HEK293 (cell line): ENCODE data around the gene TRMT61A.

Source experiments
- CTCF ChIA-PET: fragments of 350-600 bp; formaldehyde crosslinking; extraction: SDS; loops from one replicate; lab custom pipeline; 2021; ENCODE audit warnings: antibody characterized with exemption; lab: Yijun Ruan, JAX
- POLR2A ChIA-PET: fragments of 300-600 bp; formaldehyde crosslinking; extraction: SDS; loops from one replicate; lab custom pipeline; 2020; ENCODE audit warnings: antibody characterized with exemption, inconsistent platforms; lab: Yijun Ruan, JAX
- H3K27ac ChIP-seq: fragments of 200-500 bp; sonication (Bioruptor generic); 2 replicates; pipeline ENCODE4 v1.5.1; 2014; ENCODE audit warnings: low read depth, low read length, control low read depth, inconsistent platforms; ENCODE audit errors: extremely low read depth
- H3K36me3 ChIP-seq, 2 experiments: fragments of 200-500 bp in 1 of 2; sonication (Bioruptor generic) in 1 of 2; 1 replicate in 1 of 2; 2 replicates in 1 of 2; pipeline ENCODE4 v1.5.1; 2014 to 2017; ENCODE audit warnings: inconsistent platforms in 2 of 2, low read length in 2 of 2; ENCODE audit not compliant: control insufficient read depth in 2 of 2, insufficient read depth in 1 of 2
- H3K4me1 ChIP-seq: fragments of 200-500 bp; sonication (Bioruptor generic); 2 replicates; pipeline ENCODE4 v1.5.1; 2014; ENCODE audit warnings: mild to moderate bottlenecking, low read length, inconsistent platforms; ENCODE audit not compliant: control insufficient read depth, insufficient read depth
- H3K4me3 ChIP-seq: 2 replicates; pipeline ENCODE4 v1.5.1; 2011; ENCODE audit warnings: low read depth, mild to moderate bottlenecking, control low read depth, low read length, moderate library complexity
- H3K9me3 ChIP-seq: fragments of 200-500 bp; sonication (Bioruptor generic); 2 replicates; pipeline ENCODE4 v1.5.1; 2014; ENCODE audit warnings: low read depth, low read length, inconsistent platforms; ENCODE audit not compliant: control insufficient read depth, insufficient read depth
- GLI2 ChIP-seq: fragments of 450-650 bp; formaldehyde crosslinking; IDR thresholded peaks from 2 replicates; pipeline ENCODE4; 2017; ENCODE audit warnings: missing biosample characterization, missing genetic modification characterization, low read depth, borderline replicate concordance
- IKZF3 ChIP-seq: fragments of 450-650 bp; IDR thresholded peaks from 2 replicates; pipeline ENCODE4 v1.5.0; 2018; ENCODE audit warnings: missing biosample characterization, mild to moderate bottlenecking, missing genetic modification characterization, moderate library complexity
- SCRT2 ChIP-seq: fragments of 450-650 bp; formaldehyde crosslinking; IDR thresholded peaks from 2 replicates; pipeline ENCODE4 v1.5.1; 2016; ENCODE audit warnings: missing biosample characterization, missing genetic modification characterization
- ZFHX2 ChIP-seq: fragments of 450-650 bp; formaldehyde crosslinking; conservative IDR thresholded peaks from 2 replicates; pipeline ENCODE4 v1.5.1; 2016; ENCODE audit warnings: missing biosample characterization, missing genetic modification characterization
- ZNF10 ChIP-seq: fragments of 450-650 bp; formaldehyde crosslinking; IDR thresholded peaks from 2 replicates; pipeline ENCODE4 v1.5.1; 2017; ENCODE audit warnings: missing biosample characterization, missing genetic modification characterization
- ZNF274 ChIP-seq, 2 experiments: fragments of 200-500 bp in 1 of 2; fragments of 450-650 bp in 1 of 2; sonication (Bioruptor generic) in 1 of 2; formaldehyde crosslinking in 1 of 2; IDR thresholded peaks; 2 replicates each; pipeline versions ENCODE4 v1.5.1 to v1.6.1; 2014 to 2016; ENCODE audit warnings: borderline replicate concordance in 1 of 2, inconsistent platforms in 1 of 2, low read length in 1 of 2, missing biosample characterization in 1 of 2, missing genetic modification characterization in 1 of 2
- ZNF629 ChIP-seq: fragments of 450-650 bp; formaldehyde crosslinking; IDR thresholded peaks from 2 replicates; pipeline ENCODE4 v1.5.1; 2017; ENCODE audit warnings: missing biosample characterization, missing genetic modification characterization
- ZNF654 ChIP-seq: fragments of 450-650 bp; formaldehyde crosslinking; IDR thresholded peaks from 2 replicates; pipeline ENCODE4 v1.5.1; 2016; ENCODE audit warnings: low read depth, missing biosample characterization, missing genetic modification characterization
- ZNF76 ChIP-seq: fragments of 450-650 bp; formaldehyde crosslinking; IDR thresholded peaks from 2 replicates; pipeline ENCODE4; 2016; ENCODE audit warnings: low read depth, missing biosample characterization, missing genetic modification characterization, borderline replicate concordance
- ZSCAN30 ChIP-seq: fragments of 450-650 bp; IDR thresholded peaks from 2 replicates; pipeline ENCODE4 v1.5.1; 2018; ENCODE audit warnings: missing biosample characterization, mild to moderate bottlenecking, missing genetic modification characterization, moderate library complexity
- TF ChIP-seq, protein P1 (sequence below): fragments of 450-650 bp; formaldehyde crosslinking; IDR thresholded peaks from 2 replicates; pipeline ENCODE4 v1.5.1; 2017; ENCODE audit warnings: missing biosample characterization, missing genetic modification characterization
- TF ChIP-seq, protein P2 (sequence below): fragments of 450-650 bp; formaldehyde crosslinking; IDR thresholded peaks from 2 replicates; pipeline ENCODE4 v1.5.1; 2016; ENCODE audit warnings: missing biosample characterization, missing genetic modification characterization
- TF ChIP-seq, protein P3 (sequence below): fragments of 450-650 bp; formaldehyde crosslinking; IDR thresholded peaks from 2 replicates; pipeline ENCODE4 v1.5.1; 2016; ENCODE audit warnings: missing biosample characterization, missing genetic modification characterization
- TF ChIP-seq, protein P4 (sequence below): sonication (generic); formaldehyde crosslinking; IDR thresholded peaks from 2 replicates; pipeline ENCODE4 v1.8.1; 2022; ENCODE audit warnings: mild to moderate bottlenecking, moderate library complexity, missing genetic modification reagents
- TF ChIP-seq, protein P5 (sequence below): fragments of 450-650 bp; formaldehyde crosslinking; IDR thresholded peaks from 2 replicates; pipeline ENCODE4 v1.5.1; 2016; ENCODE audit warnings: missing biosample characterization, missing genetic modification characterization
- TF ChIP-seq, protein P6 (sequence below): fragments of 450-650 bp; formaldehyde crosslinking; IDR thresholded peaks from 2 replicates; pipeline ENCODE4; 2016; ENCODE audit warnings: missing biosample characterization, missing genetic modification characterization
- TF ChIP-seq, protein P7 (sequence below): fragments of 450-650 bp; formaldehyde crosslinking; IDR thresholded peaks from 2 replicates; pipeline ENCODE4 v1.5.1; 2017; ENCODE audit warnings: missing biosample characterization, missing genetic modification characterization

TRMT61A gene

DNA sequence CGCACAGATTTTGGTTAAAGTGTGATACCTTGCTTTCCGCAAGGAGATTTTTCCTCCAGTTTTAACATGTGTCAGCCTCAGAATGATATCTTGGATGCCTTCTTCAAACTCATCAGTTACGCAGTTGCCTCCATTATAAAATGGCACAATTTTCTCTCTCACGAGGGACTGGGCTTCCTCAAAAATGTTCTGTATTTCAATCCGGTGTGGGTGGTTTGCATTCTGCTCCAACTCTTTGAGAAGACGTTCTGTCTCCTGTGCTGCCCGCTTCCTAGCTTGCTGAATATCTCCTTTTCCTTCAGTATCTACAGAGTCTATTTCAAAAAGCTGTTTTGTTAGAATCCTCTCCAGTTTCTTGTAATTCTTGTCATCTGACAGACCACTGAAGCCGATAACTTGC lies 31.7 kb downstream of the TRMT61A start (continued):
- TF ChIP-seq, protein P1, sequence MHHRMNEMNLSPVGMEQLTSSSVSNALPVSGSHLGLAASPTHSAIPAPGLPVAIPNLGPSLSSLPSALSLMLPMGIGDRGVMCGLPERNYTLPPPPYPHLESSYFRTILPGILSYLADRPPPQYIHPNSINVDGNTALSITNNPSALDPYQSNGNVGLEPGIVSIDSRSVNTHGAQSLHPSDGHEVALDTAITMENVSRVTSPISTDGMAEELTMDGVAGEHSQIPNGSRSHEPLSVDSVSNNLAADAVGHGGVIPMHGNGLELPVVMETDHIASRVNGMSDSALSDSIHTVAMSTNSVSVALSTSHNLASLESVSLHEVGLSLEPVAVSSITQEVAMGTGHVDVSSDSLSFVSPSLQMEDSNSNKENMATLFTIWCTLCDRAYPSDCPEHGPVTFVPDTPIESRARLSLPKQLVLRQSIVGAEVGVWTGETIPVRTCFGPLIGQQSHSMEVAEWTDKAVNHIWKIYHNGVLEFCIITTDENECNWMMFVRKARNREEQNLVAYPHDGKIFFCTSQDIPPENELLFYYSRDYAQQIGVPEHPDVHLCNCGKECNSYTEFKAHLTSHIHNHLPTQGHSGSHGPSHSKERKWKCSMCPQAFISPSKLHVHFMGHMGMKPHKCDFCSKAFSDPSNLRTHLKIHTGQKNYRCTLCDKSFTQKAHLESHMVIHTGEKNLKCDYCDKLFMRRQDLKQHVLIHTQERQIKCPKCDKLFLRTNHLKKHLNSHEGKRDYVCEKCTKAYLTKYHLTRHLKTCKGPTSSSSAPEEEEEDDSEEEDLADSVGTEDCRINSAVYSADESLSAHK (tag by site-specific recombination) = no peak
- TF ChIP-seq, protein P2, sequence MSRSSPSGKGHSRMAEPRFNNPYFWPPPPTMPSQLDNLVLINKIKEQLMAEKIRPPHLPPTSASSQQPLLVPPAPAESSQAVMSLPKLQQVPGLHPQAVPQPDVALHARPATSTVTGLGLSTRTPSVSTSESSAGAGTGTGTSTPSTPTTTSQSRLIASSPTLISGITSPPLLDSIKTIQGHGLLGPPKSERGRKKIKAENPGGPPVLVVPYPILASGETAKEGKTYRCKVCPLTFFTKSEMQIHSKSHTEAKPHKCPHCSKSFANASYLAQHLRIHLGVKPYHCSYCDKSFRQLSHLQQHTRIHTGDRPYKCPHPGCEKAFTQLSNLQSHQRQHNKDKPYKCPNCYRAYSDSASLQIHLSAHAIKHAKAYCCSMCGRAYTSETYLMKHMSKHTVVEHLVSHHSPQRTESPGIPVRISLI (tag by site-specific recombination) = no peak
- TF ChIP-seq ZSCAN30 (no peak), SCRT2 (tag by site-specific recombination) (no peak), IKZF3 (tag by site-specific recombination) (no peak), GLI2 (tag by site-specific recombination) (no peak)
- TF ChIP-seq, protein P3, sequence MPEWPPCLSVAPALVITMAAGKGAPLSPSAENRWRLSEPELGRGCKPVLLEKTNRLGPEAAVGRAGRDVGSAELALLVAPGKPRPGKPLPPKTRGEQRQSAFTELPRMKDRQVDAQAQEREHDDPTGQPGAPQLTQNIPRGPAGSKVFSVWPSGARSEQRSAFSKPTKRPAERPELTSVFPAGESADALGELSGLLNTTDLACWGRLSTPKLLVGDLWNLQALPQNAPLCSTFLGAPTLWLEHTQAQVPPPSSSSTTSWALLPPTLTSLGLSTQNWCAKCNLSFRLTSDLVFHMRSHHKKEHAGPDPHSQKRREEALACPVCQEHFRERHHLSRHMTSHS = no peak
- TF ChIP-seq, protein P4, sequence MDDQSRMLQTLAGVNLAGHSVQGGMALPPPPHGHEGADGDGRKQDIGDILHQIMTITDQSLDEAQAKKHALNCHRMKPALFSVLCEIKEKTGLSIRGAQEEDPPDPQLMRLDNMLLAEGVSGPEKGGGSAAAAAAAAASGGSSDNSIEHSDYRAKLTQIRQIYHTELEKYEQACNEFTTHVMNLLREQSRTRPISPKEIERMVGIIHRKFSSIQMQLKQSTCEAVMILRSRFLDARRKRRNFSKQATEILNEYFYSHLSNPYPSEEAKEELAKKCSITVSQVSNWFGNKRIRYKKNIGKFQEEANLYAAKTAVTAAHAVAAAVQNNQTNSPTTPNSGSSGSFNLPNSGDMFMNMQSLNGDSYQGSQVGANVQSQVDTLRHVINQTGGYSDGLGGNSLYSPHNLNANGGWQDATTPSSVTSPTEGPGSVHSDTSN (CRISPR knock-in tag) = no peak

DNA sequence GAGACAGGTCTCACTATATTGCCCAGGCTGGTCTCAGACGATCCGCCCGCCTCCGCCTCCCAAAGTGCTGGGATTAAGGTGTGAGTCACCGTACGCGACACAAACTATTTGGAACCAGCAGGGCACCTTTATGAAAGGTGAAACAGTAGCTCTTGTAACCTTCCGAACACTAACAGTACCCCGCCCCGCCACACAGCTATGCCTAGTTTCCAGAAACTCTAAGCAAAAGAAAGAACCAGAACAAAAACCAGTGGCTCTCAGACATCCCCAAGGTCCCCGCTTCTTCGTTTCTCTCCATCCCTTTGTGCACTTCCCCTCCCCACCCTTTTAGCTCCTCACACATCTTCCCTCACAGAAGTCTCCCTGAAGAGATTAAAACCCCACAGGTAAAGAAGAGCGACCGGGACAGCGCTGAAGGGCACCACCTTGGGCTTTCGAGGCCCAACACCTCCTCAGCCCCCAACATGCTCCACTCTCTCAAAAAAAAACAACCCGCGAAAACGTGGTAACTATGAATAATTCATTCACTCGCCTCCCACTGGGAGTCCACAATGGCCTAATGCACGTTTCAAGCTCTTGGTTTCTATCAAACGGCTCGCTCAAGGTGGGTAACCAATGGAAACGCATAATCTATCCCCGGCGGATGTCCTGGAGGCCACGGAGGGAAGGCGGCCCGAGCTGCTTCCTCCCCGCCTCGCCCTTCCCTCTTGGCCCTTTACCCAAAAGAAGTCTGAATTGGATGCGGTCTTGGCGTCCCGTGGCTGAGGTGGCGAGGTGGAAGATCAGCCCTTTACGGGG lies 32.6 kb downstream of the TRMT61A start:
- H3K27ac ChIP-seq = peak overlapping the region; percentile 96
- peak overlapping the region; percentile 100 for H3K4me3 ChIP-seq
- peaks cover 16 to 24% of the 10 kb centered on the region in 2 experiments for H3K36me3 ChIP-seq
- H3K9me3 ChIP-seq = no peaks in the 10 kb centered on the region
- POLR2A ChIA-PET = interaction anchor here (0.5 to 2.5 kb wide), 8 partner anchors 10 to 227 kb away, joined by 3 to 8 read pairs (median 4); partner anchors contain the start of genes CKB, EIF5, TRMT61A and XRCC3
- peaks cover 39% of the 10 kb centered on the region for H3K4me1 ChIP-seq
- CTCF ChIA-PET = interaction anchor here (0.5 to 2.4 kb wide), 4 partner anchors 14 to 43 kb away, joined by 3 to 11 read pairs (median 3); no protein-coding TSS in a partner anchor
- TF ChIP-seq, protein P5, sequence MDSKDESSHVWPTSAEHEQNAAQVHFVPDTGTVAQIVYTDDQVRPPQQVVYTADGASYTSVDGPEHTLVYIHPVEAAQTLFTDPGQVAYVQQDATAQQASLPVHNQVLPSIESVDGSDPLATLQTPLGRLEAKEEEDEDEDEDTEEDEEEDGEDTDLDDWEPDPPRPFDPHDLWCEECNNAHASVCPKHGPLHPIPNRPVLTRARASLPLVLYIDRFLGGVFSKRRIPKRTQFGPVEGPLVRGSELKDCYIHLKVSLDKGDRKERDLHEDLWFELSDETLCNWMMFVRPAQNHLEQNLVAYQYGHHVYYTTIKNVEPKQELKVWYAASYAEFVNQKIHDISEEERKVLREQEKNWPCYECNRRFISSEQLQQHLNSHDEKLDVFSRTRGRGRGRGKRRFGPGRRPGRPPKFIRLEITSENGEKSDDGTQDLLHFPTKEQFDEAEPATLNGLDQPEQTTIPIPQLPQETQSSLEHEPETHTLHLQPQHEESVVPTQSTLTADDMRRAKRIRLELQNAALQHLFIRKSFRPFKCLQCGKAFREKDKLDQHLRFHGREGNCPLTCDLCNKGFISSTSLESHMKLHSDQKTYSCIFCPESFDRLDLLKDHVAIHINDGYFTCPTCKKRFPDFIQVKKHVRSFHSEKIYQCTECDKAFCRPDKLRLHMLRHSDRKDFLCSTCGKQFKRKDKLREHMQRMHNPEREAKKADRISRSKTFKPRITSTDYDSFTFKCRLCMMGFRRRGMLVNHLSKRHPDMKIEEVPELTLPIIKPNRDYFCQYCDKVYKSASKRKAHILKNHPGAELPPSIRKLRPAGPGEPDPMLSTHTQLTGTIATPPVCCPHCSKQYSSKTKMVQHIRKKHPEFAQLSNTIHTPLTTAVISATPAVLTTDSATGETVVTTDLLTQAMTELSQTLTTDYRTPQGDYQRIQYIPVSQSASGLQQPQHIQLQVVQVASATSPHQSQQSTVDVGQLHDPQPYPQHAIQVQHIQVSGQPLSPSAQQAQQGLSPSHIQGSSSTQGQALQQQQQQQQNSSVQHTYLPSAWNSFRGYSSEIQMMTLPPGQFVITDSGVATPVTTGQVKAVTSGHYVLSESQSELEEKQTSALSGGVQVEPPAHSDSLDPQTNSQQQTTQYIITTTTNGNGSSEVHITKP (tag by site-specific recombination) = peak; percentile 60; the same call in 1 of the 2 replicates
- 0 out of 2 replicates have a peak, but pooled peaks have one; percentile 31 for TF ChIP-seq ZNF76 (tag by site-specific recombination)
- no peak for TF ChIP-seq ZNF10 (tag by site-specific recombination)
- TF ChIP-seq ZFHX2 (tag by site-specific recombination) = peak; percentile 33; the same call in 1 of the 2 replicates
- TF ChIP-seq ZNF274 (IDR thresholded peaks at IDR 0.05; ENCODE audit: low read length) = no peak
- no peak for TF ChIP-seq ZNF274 (tag by site-specific recombination; IDR thresholded peaks at IDR 0.05; ENCODE audit: borderline replicate concordance)
- TF ChIP-seq, protein P6, sequence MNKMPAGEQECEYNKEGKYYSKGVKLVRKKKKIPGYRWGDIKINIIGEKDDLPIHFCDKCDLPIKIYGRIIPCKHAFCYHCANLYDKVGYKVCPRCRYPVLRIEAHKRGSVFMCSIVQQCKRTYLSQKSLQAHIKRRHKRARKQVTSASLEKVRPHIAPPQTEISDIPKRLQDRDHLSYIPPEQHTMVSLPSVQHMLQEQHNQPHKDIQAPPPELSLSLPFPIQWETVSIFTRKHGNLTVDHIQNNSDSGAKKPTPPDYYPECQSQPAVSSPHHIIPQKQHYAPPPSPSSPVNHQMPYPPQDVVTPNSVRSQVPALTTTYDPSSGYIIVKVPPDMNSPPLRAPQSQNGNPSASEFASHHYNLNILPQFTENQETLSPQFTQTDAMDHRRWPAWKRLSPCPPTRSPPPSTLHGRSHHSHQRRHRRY = no peak
- TF ChIP-seq, protein P7, sequence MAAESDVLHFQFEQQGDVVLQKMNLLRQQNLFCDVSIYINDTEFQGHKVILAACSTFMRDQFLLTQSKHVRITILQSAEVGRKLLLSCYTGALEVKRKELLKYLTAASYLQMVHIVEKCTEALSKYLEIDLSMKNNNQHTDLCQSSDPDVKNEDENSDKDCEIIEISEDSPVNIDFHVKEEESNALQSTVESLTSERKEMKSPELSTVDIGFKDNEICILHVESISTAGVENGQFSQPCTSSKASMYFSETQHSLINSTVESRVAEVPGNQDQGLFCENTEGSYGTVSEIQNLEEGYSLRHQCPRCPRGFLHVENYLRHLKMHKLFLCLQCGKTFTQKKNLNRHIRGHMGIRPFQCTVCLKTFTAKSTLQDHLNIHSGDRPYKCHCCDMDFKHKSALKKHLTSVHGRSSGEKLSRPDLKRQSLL (tag by site-specific recombination) = no peak
- no peak; the same call in 1 of the 2 replicates for TF ChIP-seq ZNF654 (tag by site-specific recombination)
- 0 out of 2 replicates have a peak, but pooled peaks have one; percentile 18 for TF ChIP-seq ZNF629 (tag by site-specific recombination)
